Osteoblast (primary cell): ENCODE results near the gene LTBP1. TPM values are rescaled to one million over a fixed set of nuclear protein-coding genes. Genes with fewer than 3 reads are reported as not detected.
A peak's percentile ranks its signal among the peaks of the same experiment; 100 is the strongest.

Experiments
- DNase-seq: peaks from one replicate; pipeline ENCODE4 v3.0.0; 2011; ENCODE audit warnings: low spot score, mixed read lengths; ENCODE audit not compliant: insufficient read length; ENCODE audit errors: missing footprints
- H2AFZ ChIP-seq: 2 replicates; pipeline ENCODE4 v1.6.0; 2011; ENCODE audit warnings: mild to moderate bottlenecking, low read length
- H3K27ac ChIP-seq: 2 replicates; pipeline ENCODE4 v1.5.1; 2011; ENCODE audit warnings: mild to moderate bottlenecking, low read depth, low read length, moderate library complexity
- H3K27me3 ChIP-seq: 2 replicates; pipeline ENCODE4 v1.6.0; 2012; ENCODE audit warnings: mild to moderate bottlenecking, control low read depth, inconsistent platforms, low read length, moderate library complexity; ENCODE audit not compliant: insufficient read depth
- H3K36me3 ChIP-seq: 2 replicates; pipeline ENCODE4 v1.5.1; 2011; ENCODE audit warnings: mild to moderate bottlenecking, low read length, control low read depth, moderate library complexity; ENCODE audit not compliant: insufficient read depth
- H3K4me1 ChIP-seq: 2 replicates; pipeline ENCODE4 v1.5.1; 2011; ENCODE audit warnings: mild to moderate bottlenecking, low read length, control low read depth, moderate library complexity; ENCODE audit not compliant: insufficient read depth
- H3K4me2 ChIP-seq: 2 replicates; pipeline ENCODE4 v1.6.0; 2011; ENCODE audit warnings: mild to moderate bottlenecking, low read length; ENCODE audit not compliant: insufficient read depth
- H3K4me3 ChIP-seq: fragments of 200-600 bp; sonication (generic); 3 replicates; pipeline ENCODE4 v1.5.1; 2012; ENCODE audit warnings: mild to moderate bottlenecking, low read length, inconsistent platforms; ENCODE audit not compliant: insufficient read depth
- H3K79me2 ChIP-seq: 2 replicates; pipeline ENCODE4 v1.6.0; 2012; ENCODE audit warnings: mild to moderate bottlenecking, low read length, control low read depth, inconsistent platforms; ENCODE audit not compliant: insufficient read depth
- H3K9me3 ChIP-seq: 2 replicates; pipeline ENCODE4 v1.5.1; 2011; ENCODE audit warnings: low read depth, low read length, control low read depth
- H4K20me1 ChIP-seq: 2 replicates; pipeline ENCODE4 v1.6.0; 2012; ENCODE audit warnings: mild to moderate bottlenecking, low read length, control low read depth; ENCODE audit not compliant: insufficient read depth
- CTCF ChIP-seq: IDR thresholded peaks from 2 replicates; pipeline ENCODE4 v1.5.1; 2011; ENCODE audit warnings: mild to moderate bottlenecking, low read depth, low read length, moderate library complexity; ENCODE audit errors: extremely low read depth
- total RNA-seq: library from RNA; depleted of rRNA; stranded (reverse); fragments of >200 nt; gene quantifications from 2 replicates; pipeline ENCODE4 v1.2.3, GENCODE V29; 2012

Gene LTBP1
- total RNA-seq, 1 donor = 224 TPM

GRCh38 chr2:32940316-32940997 lies 6.3 kb upstream of the LTBP1 start:
- Histone ChIP-seq H3K36me3 (no peaks in the 10 kb centered on the region), H3K27me3 (peaks cover 2% of the 10 kb centered on the region), H4K20me1 (no peaks in the 10 kb centered on the region), H3K27ac (no peak overlapping the region), H3K4me1 (no peaks in the 10 kb centered on the region), H2AFZ (no peak overlapping the region), H3K4me3 (no peak overlapping the region), H3K9me3 (no peaks in the 10 kb centered on the region), H3K79me2 (no peaks in the 10 kb centered on the region), H3K4me2 (no peak overlapping the region)
- no peak for DNase-seq
- no peak for TF ChIP-seq CTCF

GRCh38 chr2:32941944-32942690 lies 4.6 kb upstream of the LTBP1 start:
- peaks cover 2% of the 10 kb centered on the region for H3K27me3 ChIP-seq
- H3K4me1 ChIP-seq = no peaks in the 10 kb centered on the region
- no peaks in the 10 kb centered on the region for H3K79me2 ChIP-seq
- H3K36me3 ChIP-seq = no peaks in the 10 kb centered on the region
- no peak overlapping the region for H3K4me2 ChIP-seq
- H3K27ac ChIP-seq = no peak overlapping the region
- TF ChIP-seq CTCF = no peak
- H4K20me1 ChIP-seq = no peaks in the 10 kb centered on the region
- no peak for DNase-seq
- no peaks in the 10 kb centered on the region for H3K9me3 ChIP-seq
- peak overlapping the region; percentile 35 for H2AFZ ChIP-seq
- H3K4me3 ChIP-seq = no peak overlapping the region

- Histone ChIP-seq H2AFZ (no peak overlapping the region), H3K4me3 (no peak overlapping the region), H4K20me1 (no peaks in the 10 kb centered on the region), H3K9me3 (no peaks in the 10 kb centered on the region), H3K4me1 (no peaks in the 10 kb centered on the region), H3K79me2 (no peaks in the 10 kb centered on the region), H3K27ac (no peak overlapping the region), H3K27me3 (peaks cover 2% of the 10 kb centered on the region), H3K36me3 (no peaks in the 10 kb centered on the region), H3K4me2 (no peak overlapping the region)
- TF ChIP-seq CTCF = no peak
- DNase-seq = no peak
These were observed 3.8 kb upstream of the LTBP1 start for GRCh38 chr2:32942793-32943485.

- no peaks in the 10 kb centered on the region for H3K27me3 ChIP-seq
- TF ChIP-seq CTCF = no peak
These were observed 1.5 kb upstream of the LTBP1 start for GRCh38 chr2:32945286-32945685.

More at GRCh38 chr2:32945286-32945685, 1.5 kb upstream of the LTBP1 start:
- Histone ChIP-seq H3K36me3 (no peaks in the 10 kb centered on the region), H3K4me1 (no peaks in the 10 kb centered on the region), H3K79me2 (no peaks in the 10 kb centered on the region), H4K20me1 (no peaks in the 10 kb centered on the region), H3K27ac (no peak overlapping the region), H2AFZ (no peak overlapping the region), H3K9me3 (no peaks in the 10 kb centered on the region), H3K4me2 (no peak overlapping the region), H3K4me3 (no peak overlapping the region)
- DNase-seq = no peak
